Stimulated activated CD4-positive, alpha-beta T cell treated with anti-CD3 and anti-CD28 coated beads, Interleukin-2, amount 100 ng/mL, for 24 hours (primary cell): ENCODE results near the gene REG1B.
"Not testable (repeated sequence)": the region's sequence is repeated elsewhere in the genome, so short reads cannot be mapped to it uniquely, and the experiment has no call there.

Experiments used
- DNase-seq, 2 donors: peaks; one replicate each; pipeline ENCODE4 v3.0.0-alpha.2; 2020

REG1B gene

GRCh38 chr2:79083597-79084251, 4.1 kb downstream of the REG1B start:
- DNase-seq = no peak

GRCh38 chr2:79082987-79083386, 4.8 kb downstream of the REG1B start:
- DNase-seq = no peak

- no peak for DNase-seq
Observed at GRCh38 chr2:79071078-79071477, 16.7 kb downstream of the REG1B start.

- no peak for DNase-seq
Observed at GRCh38 chr2:79065201-79065600, 22.6 kb downstream of the REG1B start.

- not testable (repeated sequence) for DNase-seq
Observed at GRCh38 chr2:79054769-79055168, 33.0 kb downstream of the REG1B start.

- DNase-seq = not testable (repeated sequence)
Observed at GRCh38 chr2:79053486-79053885, 34.3 kb downstream of the REG1B start.

GRCh38 chr2:79041032-79041448, 46.8 kb downstream of the REG1B start:
- DNase-seq = no peak

- DNase-seq = no peak
Observed at GRCh38 chr2:79039944-79040343, 47.8 kb downstream of the REG1B start.
